ENCODE data around the gene ITFG1.
A peak's percentile ranks its signal among the peaks of the same experiment; 100 is the strongest.
"Not testable (repeated sequence)": the region's sequence is repeated elsewhere in the genome, so short reads cannot be mapped to it uniquely, and the experiment has no call there.

Gene ITFG1

DNA sequence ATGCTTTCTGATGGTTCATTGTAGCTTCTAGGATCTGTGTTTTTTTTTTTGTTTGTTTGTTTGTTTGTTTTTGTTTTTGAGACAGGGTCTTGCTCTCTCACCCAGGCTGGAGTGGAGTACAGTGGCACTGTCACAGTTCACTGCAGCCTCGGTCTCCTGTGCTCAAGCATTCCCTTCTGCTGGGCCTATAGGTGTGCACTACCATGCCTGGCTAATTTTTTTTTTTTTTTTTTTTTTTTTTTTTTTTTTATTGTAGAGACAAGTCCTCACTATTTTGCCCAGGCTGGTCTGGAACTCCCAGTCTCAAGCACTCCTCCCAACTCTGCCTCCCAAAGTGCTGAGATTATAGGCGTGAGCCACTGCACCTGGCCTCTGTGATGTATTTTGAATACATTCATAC is 12.1 kb upstream of the ITFG1 start:
- DNase-seq, result not testable (repeated sequence)

- no peak for DNase-seq
Observed at GRCh38 chr16:47470810-47471209, 9.9 kb upstream of the ITFG1 start.

DNA sequence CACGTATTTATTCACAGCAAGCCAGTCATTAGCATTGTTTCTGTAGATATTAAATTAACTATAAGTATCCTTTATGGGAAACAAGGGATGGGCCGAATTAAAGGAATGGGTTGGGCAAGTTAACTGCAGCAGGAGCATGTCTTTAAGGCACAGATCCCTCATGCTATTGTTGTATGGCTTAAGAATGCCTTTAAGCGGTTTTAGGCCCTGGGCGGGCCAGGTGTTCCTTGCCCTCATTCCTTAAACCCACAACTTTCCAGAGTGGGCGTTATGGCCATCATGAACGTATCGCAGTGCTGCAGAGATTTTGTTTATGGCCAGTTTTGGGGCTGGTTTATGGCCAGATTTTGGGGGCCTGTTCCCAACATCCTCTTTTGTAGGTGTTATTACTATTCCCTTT is 9.3 kb upstream of the ITFG1 start:
- no peak for DNase-seq

- DNase-seq, result no peak
Observed at GRCh38 chr16:47469227-47469626, 8.4 kb upstream of the ITFG1 start.

- not testable (repeated sequence) for DNase-seq
Observed at GRCh38 chr16:47468070-47468689, 7.3 kb upstream of the ITFG1 start.

DNA sequence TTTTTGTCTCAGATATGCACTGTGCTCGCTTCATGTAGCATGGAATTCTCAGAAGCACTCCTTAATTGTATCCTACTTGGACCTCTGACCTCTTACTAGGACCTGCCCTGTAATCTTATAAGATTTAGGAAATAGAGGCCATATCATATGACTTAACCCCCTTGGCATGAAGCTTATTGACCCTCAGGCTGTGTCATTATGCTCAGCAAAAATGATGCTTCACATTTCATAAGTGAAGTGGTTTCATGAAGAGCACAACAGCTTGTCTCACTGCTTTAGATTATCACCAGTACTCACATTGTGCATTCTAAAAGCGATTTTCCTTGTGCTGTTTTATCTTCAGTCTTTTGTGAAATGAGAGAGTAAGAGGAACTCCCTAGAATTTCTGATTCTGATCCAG is 6.6 kb upstream of the ITFG1 start:
- DNase-seq, result no peak

DNA sequence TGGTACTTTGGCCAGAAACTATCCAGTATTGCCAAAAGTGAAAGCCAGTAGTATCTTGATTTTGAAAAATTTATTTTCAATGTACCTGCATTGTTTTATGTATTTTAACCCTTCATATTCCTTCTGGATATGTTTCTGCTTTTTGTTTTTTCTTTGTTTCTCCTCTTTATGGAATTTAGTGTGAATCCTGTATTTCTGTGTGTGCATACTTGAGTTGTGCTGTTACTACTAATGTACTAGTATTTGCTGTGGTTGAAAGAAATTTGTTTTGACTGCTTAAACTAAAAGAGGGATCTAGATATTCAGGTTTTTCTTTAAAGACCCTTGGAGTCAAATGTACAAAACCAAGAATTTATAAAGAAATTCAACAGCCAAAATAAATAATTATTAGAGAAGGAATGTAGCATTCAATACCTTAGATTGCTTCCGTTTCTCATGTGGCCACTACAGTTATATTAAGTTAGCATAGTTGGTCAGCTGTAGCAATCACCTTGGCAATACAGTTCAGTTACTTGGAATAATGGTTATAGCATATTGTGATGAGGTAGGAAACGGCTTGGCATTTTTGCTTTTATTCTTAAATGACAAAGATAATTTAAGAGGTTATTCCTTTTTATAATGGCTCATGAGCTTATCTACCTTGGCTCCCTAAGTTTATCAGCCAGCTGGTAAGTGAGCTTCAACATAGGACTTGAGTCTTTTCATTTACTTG is 5.2 kb upstream of the ITFG1 start:
- DNase-seq, result no peak

DNA sequence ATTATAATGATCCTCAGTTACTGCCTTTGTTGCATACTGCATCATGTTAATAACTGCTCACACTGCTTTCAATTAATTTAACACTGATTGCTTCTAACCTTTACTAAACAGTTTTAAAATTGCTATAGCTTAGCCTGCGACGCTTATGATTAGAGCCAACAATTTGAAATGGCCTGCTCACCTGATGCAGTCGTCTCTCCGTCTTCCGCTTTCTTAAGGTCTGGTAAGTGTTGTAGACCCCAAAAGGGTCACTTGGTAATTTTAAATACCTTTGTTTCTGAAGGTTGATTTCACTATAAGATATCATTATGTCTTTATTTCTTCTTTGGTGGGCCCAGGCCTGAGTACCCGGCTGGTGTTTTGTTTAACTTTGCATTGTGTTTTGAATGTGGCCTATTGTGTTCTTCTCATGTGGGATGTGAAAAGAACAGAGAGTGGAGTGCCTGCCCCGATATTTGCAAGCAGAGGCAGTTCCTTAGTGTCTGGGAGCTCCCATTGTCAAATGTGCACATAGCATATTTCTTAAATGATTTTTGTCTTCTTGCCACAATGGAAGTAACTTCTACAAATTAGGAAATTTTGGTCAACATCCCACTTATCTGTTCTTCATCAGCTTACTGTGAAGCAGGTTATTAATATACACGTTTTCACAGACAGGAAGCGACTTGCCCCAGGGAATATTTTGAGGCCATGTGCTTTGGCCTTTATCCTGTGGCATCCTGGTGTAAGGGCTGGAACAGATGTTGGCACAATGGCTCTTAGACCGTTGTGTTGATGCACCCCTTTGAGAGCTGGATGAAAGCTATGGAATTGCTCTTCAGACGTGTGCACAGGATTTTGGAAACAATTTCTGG is 3.1 kb upstream of the ITFG1 start:
- DNase-seq, result no peak

- DNase-seq, result peak; percentile 4 to 34
Observed at GRCh38 chr16:47461598-47462266, 869 bp upstream of the ITFG1 start.

GRCh38 chr16:47460359-47460710 is 528 bp downstream of the ITFG1 start:
- DNase-seq, result peak in 1 of 2 donors; percentile 5

DNA sequence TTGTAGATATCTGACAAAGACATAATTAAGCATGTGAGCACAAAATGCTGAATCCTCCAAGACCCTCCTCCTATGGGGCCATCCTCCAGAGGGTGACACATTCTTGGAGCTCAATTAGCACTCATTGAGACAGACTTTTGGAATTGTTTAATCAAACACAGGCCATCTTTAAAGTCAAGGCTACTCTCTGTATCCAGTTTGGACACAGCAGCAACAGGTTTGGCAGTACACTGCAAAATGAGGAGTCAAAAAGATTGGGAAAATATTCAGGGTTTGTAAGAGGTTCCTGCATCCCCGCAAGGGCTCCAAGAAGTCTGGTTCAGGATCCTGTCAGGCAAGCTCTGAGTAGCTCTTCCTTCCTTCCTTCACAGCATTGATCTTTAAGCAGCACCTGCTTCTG is 1.3 kb downstream of the ITFG1 start:
- no peak for DNase-seq

- DNase-seq, result no peak
Observed at GRCh38 chr16:47458331-47458730, 2.5 kb downstream of the ITFG1 start.

GRCh38 chr16:47449788-47450187 is 11.1 kb downstream of the ITFG1 start:
- DNase-seq, result no peak

DNA sequence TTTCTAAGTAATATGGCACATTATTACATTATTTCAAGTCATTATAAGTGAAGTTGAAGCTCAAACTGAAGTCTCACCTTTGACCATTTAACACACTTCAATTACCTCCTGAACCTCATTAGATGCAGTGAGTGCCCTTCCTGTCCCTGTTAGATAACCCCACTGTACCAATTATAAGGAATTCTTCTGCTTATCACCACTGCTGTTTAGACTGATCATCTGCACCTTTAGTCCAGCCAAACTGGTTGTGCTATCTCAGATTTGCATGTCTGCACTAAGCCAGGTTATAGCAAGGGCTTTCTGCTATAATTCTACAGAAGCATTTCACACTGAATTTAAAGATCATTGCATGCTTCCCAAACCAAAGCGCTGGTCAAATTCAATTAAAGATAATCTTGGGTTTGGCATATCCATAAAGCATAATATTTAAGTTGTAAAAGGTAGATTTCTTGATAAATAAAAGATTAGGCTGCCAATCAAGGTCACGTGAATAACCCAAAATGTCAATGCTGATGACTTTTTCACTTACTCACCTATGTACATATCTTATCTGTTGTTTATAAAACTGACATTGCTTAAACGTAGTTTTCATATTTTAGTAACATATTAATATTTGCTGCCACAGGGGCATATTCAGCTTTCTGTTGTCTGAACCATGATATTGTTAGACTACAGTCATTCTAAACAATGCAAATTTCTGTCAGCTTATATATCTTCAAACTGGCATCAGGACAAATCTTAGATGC is 11.9 kb downstream of the ITFG1 start:
- no peak for DNase-seq

GRCh38 chr16:47446431-47446830 is 14.4 kb downstream of the ITFG1 start:
- DNase-seq, result no peak

DNA sequence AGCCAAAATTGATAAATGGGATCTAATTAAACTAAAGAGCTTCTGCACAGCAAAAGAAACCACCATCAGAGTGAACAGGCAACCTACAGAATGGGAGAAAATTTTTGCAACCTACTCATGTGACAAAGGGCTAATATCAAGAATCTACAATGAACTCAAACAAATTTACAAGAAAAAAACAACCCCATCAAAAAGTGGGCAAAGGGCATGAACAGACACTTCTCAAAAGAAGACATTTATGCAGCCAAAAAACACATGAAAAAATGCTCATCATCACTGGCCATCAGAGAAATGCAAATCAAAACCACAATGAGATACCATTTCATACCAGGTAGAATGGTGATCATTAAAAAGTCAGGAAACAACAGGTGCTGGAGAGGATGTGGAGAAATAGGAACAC is 18.0 kb downstream of the ITFG1 start:
- not testable (repeated sequence) for DNase-seq

DNA sequence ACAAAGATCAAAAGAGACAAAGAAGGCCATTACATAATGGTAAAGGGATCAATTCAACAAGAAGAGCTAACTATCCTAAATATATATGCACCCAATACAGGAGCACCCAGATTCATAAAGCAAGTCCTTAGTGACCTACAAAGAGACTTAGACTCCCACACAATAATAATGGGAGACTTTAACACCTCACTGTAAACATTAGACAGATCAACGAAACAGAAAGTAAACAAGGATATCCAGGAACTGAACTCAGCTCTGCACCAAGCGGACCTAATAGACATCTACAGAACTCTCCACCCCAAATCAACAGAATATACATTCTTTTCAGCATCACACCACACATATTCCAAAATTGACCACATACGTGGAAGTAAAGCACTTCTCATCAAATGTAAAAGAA is 20.8 kb downstream of the ITFG1 start:
- not testable (repeated sequence) for DNase-seq

- DNase-seq, result not testable (repeated sequence)
Observed at GRCh38 chr16:47434274-47434673, 26.6 kb downstream of the ITFG1 start.

- no peak for DNase-seq
Observed at GRCh38 chr16:47431960-47432359, 28.9 kb downstream of the ITFG1 start.

DNA sequence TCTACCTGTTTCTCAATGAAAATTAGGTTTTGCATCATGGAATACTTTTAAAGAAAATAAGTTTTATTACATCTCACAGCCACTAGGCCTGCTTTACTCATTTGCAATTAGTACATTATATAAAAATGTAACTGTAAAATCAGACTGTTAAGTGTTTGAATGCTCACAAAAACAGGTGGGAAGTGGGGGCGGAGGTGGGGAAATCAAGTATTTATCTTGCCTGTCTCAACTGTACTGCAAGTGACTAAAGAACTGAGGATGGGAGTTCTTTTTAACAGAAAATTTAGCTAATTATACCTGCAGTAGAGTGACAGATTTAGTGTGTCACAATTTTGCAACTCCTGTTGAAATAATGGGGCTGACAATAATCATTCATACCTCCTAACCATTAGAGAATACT is 34.1 kb downstream of the ITFG1 start:
- DNase-seq, result no peak

GRCh38 chr16:47424846-47425245 is 36.0 kb downstream of the ITFG1 start:
- DNase-seq, result no peak

- DNase-seq, result no peak
Observed at GRCh38 chr16:47416869-47417268, 44.0 kb downstream of the ITFG1 start.

DNA sequence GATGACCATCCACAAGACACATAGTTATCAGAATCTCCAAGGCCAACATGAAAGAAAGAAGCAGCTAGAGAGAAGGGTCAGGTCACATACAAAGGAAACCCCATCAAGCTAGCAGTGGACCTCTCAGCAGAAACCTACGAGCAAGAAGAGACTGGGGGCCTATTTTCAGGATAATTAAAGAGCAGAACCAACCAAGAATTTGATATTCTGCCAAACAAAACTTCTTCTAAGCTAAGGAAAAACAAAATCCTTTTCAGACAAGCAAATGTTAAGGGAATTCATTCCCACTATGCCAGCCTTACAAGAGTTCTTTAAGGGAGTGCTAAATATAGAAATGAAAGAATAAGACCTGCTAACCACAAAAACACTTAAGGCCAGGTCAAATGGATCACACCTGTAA is 47.8 kb downstream of the ITFG1 start:
- DNase-seq, result no peak

All from CD4-positive, alpha-beta T cell treated with Interferon alpha-2 for 1 hour (primary cell).